BLaER1 treated with 17β-estradiol and CSF1 and Interleukin-3, amounts not matched to agents 10 nM and 100 nM (cell line): ENCODE data around the gene ATP13A5.
A peak's percentile ranks its signal among the peaks of the same experiment; 100 is the strongest.

Source experiments
- H3K27ac ChIP-seq, 11 experiments: shearing (Covaris generic); formaldehyde crosslinking; 2 replicates each; pipeline ENCODE4 v1.8.1; 2022
- H3K27me3 ChIP-seq, 11 experiments: shearing (Covaris generic); formaldehyde crosslinking; 2 replicates each; pipeline ENCODE4 v1.8.1; 2022
- H3K36me3 ChIP-seq, 11 experiments: shearing (Covaris generic); formaldehyde crosslinking; 2 replicates each; pipeline ENCODE4 v1.8.1; 2022
- H3K4me1 ChIP-seq, 10 experiments: shearing (Covaris generic); formaldehyde crosslinking; 2 replicates each; pipeline ENCODE4 v1.8.1; 2022
- H3K4me2 ChIP-seq, 11 experiments: shearing (Covaris generic); formaldehyde crosslinking; 2 replicates each; pipeline ENCODE4 v1.8.1; 2022
- H3K4me3 ChIP-seq, 10 experiments: shearing (Covaris generic); formaldehyde crosslinking; 2 replicates each; pipeline ENCODE4 v1.8.1; 2022
- H3K9ac ChIP-seq, 11 experiments: shearing (Covaris generic); formaldehyde crosslinking; 2 replicates each; pipeline ENCODE4 v1.8.1; 2022
- H3K9me3 ChIP-seq, 11 experiments: shearing (Covaris generic); formaldehyde crosslinking; replicated peaks in 1 of 11; 2 replicates each; pipeline ENCODE4 v1.8.1; 2022
- H4K20me1 ChIP-seq, 11 experiments: shearing (Covaris generic); formaldehyde crosslinking; 2 replicates each; pipeline ENCODE4 v1.8.1; 2022
- Cebpa-rat ChIP-seq, 11 experiments: shearing (Covaris generic); IDR thresholded peaks; 2 replicates each; pipeline ENCODE4 v1.8.1; 2022

Gene ATP13A5

DNA sequence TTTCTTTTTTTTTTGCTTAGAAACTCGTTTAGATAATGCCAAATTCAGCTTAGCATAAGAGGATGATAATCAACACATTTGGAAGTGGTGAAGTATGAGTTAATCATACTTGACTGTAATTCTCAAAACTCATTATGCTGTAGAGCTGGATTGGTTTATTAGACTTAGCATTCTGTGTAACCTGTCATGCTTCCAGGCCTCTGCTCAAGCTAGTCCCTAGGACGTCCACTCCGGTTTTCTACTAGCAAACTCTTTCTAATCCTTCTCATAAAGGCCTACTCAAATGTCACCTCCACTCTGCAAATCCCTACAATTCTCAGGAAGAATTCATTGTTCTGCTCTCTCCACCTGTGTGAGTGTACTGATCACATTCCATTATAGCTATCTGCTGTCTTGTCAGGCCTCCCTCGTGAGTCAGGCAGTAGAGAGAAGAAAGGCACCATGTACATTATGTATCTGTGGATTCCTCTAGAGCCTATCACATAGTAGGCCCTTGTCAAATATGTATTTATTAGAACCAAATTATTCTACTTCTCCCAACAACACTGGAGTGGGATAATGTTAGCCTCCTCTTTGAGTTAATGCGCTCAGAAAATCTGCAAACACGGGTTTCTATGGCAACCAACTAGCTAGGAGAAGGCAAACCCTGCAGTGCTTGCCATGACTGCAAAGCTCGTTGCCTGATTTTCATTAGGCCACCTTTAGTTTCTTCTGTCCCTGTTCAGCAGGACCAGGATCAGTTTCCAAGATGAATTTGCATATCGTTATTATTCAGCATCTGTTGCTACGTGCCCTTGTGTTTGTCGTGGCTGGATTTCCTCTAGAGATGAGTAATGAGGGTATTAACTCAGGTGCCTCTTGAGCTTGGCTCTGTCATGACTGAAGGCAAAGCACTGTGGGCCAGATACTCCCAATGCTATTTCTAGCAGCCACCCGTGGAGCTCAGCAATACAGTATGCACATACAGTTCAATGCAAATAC lies 30.7 kb downstream of the ATP13A5 start:
- H3K9me3 ChIP-seq: no peaks in the 10 kb centered on the region
- no peaks in the 10 kb centered on the region for H4K20me1 ChIP-seq
- H3K27me3 ChIP-seq: no peaks in the 10 kb centered on the region
- no peaks in the 10 kb centered on the region for H3K4me1 ChIP-seq
- no peak overlapping the region for H3K27ac ChIP-seq
- no peak overlapping the region for H3K4me2 ChIP-seq
- TF ChIP-seq Cebpa-rat (IDR thresholded peaks at IDR 0.05): no peak
- H3K9ac ChIP-seq: no peak overlapping the region
- no peak overlapping the region for H3K4me3 ChIP-seq
- no peaks in the 10 kb centered on the region for H3K36me3 ChIP-seq

DNA sequence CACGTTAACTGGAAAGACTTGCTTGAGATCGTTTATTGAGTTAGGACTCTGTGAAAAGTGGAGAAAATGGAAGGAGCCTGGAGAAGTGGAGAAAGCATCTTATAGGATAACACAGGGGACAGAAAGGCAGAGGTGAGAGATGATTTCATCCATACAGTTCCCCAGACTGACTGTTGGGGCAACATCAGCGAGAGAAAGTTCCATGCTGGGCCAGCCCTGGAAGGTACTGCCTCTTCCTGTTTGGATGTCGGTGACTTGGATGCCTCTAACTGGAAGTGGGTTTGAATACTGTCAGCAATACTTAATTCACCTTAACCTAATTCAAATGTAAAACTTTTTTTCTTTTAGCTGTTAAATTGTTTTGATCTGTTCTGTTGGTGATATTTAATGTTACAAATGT lies 32.3 kb downstream of the ATP13A5 start:
- Histone ChIP-seq H3K4me3 (no peak overlapping the region), H3K9me3 (no peaks in the 10 kb centered on the region), H3K27me3 (no peaks in the 10 kb centered on the region), H3K9ac (no peak overlapping the region), H3K4me2 (no peak overlapping the region), H3K36me3 (no peaks in the 10 kb centered on the region), H4K20me1 (no peaks in the 10 kb centered on the region), H3K4me1 (no peaks in the 10 kb centered on the region), H3K27ac (no peak overlapping the region)
- no peak for TF ChIP-seq Cebpa-rat (IDR thresholded peaks at IDR 0.05)

DNA sequence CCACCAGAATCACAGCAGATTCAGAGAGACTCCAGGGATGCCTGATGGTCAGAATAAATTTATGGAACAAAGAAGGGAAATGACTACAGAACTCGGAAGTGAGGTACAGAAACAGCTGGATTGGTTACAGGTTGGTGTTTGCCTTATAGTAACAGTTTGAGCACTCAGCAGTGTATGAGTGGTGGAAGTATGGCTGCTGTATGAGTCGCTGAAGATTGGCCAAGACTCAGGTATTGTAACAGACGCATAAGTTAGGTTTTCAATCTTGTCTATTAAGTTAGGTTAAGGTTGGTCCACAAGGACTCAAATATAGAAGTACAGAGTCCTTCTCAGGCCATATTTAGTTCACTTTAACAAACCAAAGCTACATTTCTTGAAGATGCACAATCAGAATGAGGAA lies 33.1 kb downstream of the ATP13A5 start:
- Histone ChIP-seq H3K27me3 (no peaks in the 10 kb centered on the region), H3K4me1 (no peaks in the 10 kb centered on the region), H4K20me1 (no peaks in the 10 kb centered on the region), H3K27ac (no peak overlapping the region), H3K9ac (no peak overlapping the region), H3K4me3 (no peak overlapping the region), H3K4me2 (no peak overlapping the region), H3K9me3 (no peaks in the 10 kb centered on the region), H3K36me3 (no peaks in the 10 kb centered on the region)
- no peak for TF ChIP-seq Cebpa-rat (IDR thresholded peaks at IDR 0.05)

DNA sequence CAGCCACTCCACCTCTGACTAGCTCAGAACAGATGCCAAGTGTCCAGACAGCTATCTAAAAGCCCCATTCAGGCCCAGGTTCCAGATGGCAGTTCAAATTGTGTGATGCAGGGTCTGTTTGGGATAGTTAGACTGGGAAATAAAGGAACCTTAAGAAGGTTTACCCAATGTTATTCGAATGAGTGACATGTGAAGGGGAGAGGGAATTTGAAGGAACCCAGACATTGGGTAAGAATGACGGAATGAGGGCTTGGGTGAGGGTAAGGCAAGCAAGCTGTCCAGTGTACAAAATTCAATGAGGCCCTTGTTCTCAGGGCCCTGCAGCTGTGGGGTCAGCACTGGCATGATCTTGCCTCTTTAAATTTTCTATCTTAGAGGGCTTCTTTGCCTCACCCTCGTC lies 34.1 kb downstream of the ATP13A5 start:
- Histone ChIP-seq H3K36me3 (no peaks in the 10 kb centered on the region), H3K9ac (no peak overlapping the region), H3K4me3 (no peak overlapping the region), H3K4me2 (no peak overlapping the region), H3K27me3 (no peaks in the 10 kb centered on the region), H3K9me3 (no peaks in the 10 kb centered on the region), H3K4me1 (no peaks in the 10 kb centered on the region), H3K27ac (no peak overlapping the region), H4K20me1 (no peaks in the 10 kb centered on the region)
- no peak for TF ChIP-seq Cebpa-rat (IDR thresholded peaks at IDR 0.05)

DNA sequence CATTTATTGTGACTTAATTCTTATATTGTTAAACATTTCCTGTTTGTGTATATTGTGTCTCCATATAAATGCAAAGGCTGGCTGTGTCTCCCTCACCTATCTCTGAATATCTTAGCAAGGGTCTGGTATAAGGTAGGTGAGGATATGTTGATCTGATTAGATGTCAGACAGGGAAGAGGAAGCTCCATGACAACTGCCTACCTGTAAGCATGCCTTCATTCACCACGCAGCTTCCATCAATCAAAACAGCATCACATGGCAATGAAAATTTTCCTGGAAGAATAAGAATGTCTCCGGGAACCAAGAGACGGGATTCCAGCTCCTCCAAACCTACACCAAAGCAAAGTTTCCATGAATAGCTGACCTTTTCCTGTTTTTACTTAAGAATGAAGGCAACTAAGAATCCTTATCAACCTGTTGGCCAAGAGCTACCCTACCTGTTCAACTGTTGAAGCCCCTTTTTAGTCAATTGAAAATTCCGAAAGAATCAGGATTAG lies 34.8 kb downstream of the ATP13A5 start:
- TF ChIP-seq Cebpa-rat (IDR thresholded peaks at IDR 0.05): no peak
- Histone ChIP-seq H3K27me3 (no peaks in the 10 kb centered on the region), H3K9ac (no peak overlapping the region)

DNA sequence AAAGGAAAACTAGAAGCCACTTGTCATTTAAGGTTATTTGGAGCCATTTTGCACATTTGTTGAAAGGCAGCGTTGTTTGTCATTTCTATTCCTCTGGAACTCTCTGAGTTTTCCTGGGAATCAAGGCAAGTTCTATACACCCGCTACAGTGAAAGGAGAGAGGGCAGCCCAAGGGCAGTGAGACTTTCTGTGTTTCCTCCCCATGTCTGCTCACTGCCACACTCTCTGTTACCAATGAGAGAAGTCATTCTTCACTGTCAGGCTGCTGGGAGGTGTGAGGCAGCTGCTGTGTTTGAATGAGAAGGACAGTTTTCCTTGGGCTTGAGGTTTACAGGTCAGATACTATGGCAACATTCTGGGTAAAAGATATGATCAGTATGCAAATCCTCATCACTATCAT lies 36.0 kb downstream of the ATP13A5 start:
- no peaks in the 10 kb centered on the region for H3K4me1 ChIP-seq
- no peak for TF ChIP-seq Cebpa-rat (IDR thresholded peaks at IDR 0.05)
- H3K36me3 ChIP-seq: no peaks in the 10 kb centered on the region
- H4K20me1 ChIP-seq: no peaks in the 10 kb centered on the region
- no peak overlapping the region for H3K9ac ChIP-seq
- H3K27me3 ChIP-seq: no peaks in the 10 kb centered on the region
- H3K27ac ChIP-seq: no peak overlapping the region
- H3K4me3 ChIP-seq: no peak overlapping the region
- no peak overlapping the region for H3K4me2 ChIP-seq
- 0 out of 22 replicates have a peak, but pooled peaks cover 0 to under 1% (median 0%) of the 10 kb centered on the region in 11 experiments for H3K9me3 ChIP-seq

More for the DNA sequence above, 34.8 kb downstream of the ATP13A5 start:
- Histone ChIP-seq H3K4me3 (no peak overlapping the region), H3K27ac (no peak overlapping the region), H3K4me1 (no peaks in the 10 kb centered on the region), H3K9me3 (no peaks in the 10 kb centered on the region), H3K36me3 (no peaks in the 10 kb centered on the region), H3K4me2 (no peak overlapping the region), H4K20me1 (no peaks in the 10 kb centered on the region)

DNA sequence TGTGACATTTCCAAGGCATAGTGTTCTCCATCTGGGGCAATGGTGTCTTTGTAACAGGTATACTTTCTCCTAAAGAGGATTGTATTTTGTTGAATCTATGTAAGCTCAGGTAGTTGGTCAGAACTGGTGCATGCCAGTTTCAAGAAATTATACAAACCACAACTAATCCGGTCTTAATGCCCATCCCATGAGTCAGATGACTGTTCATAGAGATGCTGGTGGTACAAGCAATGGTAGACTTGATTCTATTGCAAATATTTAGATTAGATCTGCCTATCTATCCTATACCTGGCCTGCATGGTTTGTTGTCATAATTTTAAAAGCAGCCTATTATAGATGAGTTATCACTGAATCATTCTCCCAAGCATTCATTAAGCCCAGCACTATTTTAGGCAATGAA lies 43.5 kb downstream of the ATP13A5 start:
- H3K27ac ChIP-seq: no peak overlapping the region
- no peak overlapping the region for H3K4me3 ChIP-seq
- H3K4me2 ChIP-seq: no peak overlapping the region
- H4K20me1 ChIP-seq: no peaks in the 10 kb centered on the region
- 0 out of 22 replicates have a peak, but pooled peaks cover 0 to 4% (median 0%) of the 10 kb centered on the region in 11 experiments for H3K9me3 ChIP-seq
- no peak overlapping the region for H3K9ac ChIP-seq
- H3K27me3 ChIP-seq: no peaks in the 10 kb centered on the region
- no peak for TF ChIP-seq Cebpa-rat (IDR thresholded peaks at IDR 0.05)
- H3K36me3 ChIP-seq: no peaks in the 10 kb centered on the region
- H3K4me1 ChIP-seq: peaks cover 0 to 7% (median 0%) of the 10 kb centered on the region in 10 experiments; a peak in 1 of 20 replicates

DNA sequence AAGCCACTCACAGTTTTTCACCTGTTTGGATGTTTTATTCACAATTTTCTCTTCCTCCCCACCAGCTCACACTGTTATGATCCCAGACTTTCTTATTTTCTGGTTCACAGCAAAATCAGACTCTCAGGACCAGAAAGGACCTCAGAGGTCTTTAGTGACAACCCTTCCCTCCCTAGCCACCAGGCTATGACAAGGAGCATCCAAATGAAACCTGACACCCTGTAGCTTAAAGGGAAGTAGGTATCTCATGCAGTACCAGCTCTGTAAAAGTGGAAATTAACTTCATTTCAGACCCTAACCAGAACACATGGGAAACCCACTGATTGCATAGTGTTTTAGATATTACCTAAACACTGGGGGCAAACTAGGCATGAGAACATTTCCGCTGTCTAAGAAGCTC lies 45.3 kb downstream of the ATP13A5 start:
- Histone ChIP-seq H3K27ac (no peak overlapping the region), H3K9me3 (0 out of 22 replicates have a peak, but pooled peaks cover 0 to 4% (median 0%) of the 10 kb centered on the region in 11 experiments), H3K4me1 (peaks cover 0 to 7% (median 0%) of the 10 kb centered on the region in 10 experiments; a peak in 1 of 20 replicates), H3K27me3 (no peaks in the 10 kb centered on the region), H3K4me3 (no peak overlapping the region), H3K4me2 (no peak overlapping the region), H3K36me3 (no peaks in the 10 kb centered on the region), H3K9ac (no peak overlapping the region), H4K20me1 (no peaks in the 10 kb centered on the region)
- no peak for TF ChIP-seq Cebpa-rat (IDR thresholded peaks at IDR 0.05)

DNA sequence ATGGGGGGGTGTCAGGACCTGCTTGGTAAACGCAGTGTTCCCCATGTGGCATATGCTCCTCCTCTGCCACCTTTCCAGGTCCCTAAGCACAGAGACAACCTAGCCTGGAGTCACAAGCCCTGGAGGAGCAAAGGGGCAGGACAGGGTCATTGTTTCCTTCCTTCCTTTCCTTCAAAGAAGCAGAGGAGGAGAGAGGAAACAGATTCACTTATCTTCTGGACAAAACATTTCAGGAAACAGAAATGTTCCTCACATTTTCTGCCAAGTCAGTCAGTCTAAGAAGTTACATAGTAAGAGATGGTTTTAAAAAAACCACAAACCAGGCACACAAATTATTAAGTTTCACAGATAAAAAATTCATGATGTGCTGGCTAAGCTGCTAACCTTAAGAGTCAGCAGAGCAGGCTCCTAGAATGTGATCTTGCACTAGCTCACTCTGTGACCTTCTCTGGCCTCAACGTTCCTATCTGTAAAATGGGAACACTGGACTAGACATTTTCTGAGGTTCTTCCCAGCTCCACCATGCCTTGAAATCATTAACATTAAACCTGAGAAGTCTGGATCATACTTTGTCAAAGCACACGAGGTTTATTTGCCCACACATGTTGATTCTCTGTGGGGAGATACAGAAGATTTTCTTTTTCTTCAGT lies 47.9 kb downstream of the ATP13A5 start:
- Histone ChIP-seq H3K27me3 (no peaks in the 10 kb centered on the region), H3K4me1 (peaks cover 0 to 7% (median 0%) of the 10 kb centered on the region in 10 experiments; a peak in 1 of 20 replicates), H3K9me3 (no peaks in the 10 kb centered on the region), H3K27ac (no peak overlapping the region), H3K4me2 (peak overlapping the region in 1 of 11 experiments; percentile 1; a peak in 1 of 22 replicates), H4K20me1 (no peaks in the 10 kb centered on the region), H3K36me3 (no peaks in the 10 kb centered on the region), H3K4me3 (no peak overlapping the region), H3K9ac (no peak overlapping the region)
- no peak for TF ChIP-seq Cebpa-rat (IDR thresholded peaks at IDR 0.05)
